Omental fat pad (tissue), 4 donors: ENCODE data around the gene CDK5. TPM values are rescaled to one million over a fixed set of nuclear protein-coding genes. Genes with fewer than 3 reads are reported as not detected.

Experiments
- ATAC-seq: fragments of 150-250 bp; one replicate; pipeline ENCODE4 v1.9.1; 2016; ENCODE audit warnings: mild to moderate bottlenecking, moderate library complexity; ENCODE audit not compliant: low FRiP score
- DNase-seq: peaks from one replicate; pipeline ENCODE4 v3.0.0-alpha.2; 2019; ENCODE audit warnings: low spot score
- total RNA-seq, 4 donors: library from RNA; depleted of rRNA; stranded (reverse); fragments of >200 nt; gene quantifications; one replicate each; pipeline ENCODE4 v1.1.0, GENCODE V29; 2016
- TF ChIP-seq, protein P1 (sequence below), 3 donors: fragments of 450-650 bp; IDR thresholded peaks; one replicate each; pipeline ENCODE4 v1.5.1; 2016 to 2017; ENCODE audit warnings: antibody characterized with exemption in 3 of 3, mild to moderate bottlenecking in 3 of 3, moderate library complexity in 2 of 3

CDK5 gene
- total RNA-seq, 4 donors from 2014 or later, result 6.1 to 10.4 (median 7.9) TPM

DNA sequence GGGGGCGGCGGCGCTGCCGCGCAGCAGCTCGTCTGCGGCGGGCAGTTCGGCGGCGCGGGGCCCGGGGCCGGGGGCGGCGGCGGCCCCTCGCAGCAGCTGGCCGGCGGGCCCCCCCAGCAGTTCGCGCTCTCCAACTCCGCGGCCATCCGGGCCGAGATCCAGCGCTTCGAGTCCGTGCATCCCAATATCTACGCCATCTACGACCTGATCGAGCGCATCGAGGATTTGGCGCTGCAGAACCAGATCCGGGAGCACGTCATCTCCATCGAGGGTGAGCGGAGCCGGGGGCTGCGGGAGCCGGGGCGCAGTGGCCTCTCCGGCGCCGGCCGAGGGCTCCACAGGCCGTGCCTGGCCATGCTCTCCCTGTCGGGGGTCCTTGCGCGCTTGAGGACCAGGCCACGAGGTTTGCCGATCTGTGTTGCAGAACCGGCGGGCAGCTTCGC, 29.1 kb upstream of the CDK5 start:
- DNase-seq (no peak), ATAC-seq (no peak)
- TF ChIP-seq, protein P1, sequence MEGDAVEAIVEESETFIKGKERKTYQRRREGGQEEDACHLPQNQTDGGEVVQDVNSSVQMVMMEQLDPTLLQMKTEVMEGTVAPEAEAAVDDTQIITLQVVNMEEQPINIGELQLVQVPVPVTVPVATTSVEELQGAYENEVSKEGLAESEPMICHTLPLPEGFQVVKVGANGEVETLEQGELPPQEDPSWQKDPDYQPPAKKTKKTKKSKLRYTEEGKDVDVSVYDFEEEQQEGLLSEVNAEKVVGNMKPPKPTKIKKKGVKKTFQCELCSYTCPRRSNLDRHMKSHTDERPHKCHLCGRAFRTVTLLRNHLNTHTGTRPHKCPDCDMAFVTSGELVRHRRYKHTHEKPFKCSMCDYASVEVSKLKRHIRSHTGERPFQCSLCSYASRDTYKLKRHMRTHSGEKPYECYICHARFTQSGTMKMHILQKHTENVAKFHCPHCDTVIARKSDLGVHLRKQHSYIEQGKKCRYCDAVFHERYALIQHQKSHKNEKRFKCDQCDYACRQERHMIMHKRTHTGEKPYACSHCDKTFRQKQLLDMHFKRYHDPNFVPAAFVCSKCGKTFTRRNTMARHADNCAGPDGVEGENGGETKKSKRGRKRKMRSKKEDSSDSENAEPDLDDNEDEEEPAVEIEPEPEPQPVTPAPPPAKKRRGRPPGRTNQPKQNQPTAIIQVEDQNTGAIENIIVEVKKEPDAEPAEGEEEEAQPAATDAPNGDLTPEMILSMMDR (IDR thresholded peaks at IDR 0.05), result no peak

DNA sequence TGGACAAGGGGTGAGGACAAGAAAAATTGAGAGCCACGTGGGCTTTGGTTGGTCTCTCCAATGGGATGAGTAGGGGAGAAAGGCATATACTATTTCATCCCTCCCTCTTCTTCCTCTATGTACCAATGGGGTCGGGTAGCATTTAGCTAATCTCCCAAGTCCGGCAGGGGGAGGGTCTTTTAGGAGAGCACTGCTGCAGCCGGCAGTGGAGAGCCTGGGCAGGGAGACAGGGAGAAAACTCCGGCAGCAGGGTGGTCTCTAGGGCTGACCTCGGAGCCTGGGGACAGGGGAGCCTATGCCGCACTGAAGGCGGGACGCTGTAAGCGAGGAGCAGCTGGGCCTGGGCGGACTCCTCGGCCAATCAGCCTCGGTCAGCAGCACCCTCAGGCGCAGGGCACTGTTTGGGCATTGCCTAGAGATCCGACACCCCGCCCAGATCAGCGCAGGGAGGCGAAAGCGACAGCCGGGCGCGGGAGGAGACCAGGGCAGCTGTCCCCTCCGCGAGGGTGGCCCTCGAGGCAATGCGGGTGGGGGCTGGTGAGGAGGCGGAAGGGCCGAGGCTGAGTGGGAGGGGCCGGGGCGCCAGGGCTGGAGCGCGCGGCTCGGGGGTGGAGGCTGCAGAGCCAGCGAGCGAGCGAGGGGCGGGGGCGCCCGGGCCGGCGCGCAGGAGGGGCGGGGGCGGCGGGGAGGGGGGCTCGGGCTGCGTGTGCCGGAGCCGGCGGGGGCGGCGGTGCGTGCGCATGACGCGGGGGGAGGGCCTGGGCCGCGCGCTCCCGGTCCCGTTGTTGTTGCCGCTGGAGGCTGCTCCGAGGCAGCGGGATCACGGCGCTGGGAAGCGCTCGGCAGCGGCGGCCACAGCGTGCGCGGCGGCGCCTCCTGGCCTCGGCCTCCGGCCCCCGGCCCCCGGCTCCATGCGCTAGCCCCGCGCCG, 28.3 kb upstream of the CDK5 start, which contains the start of gene AGAP3:
Gene AGAP3 (plus strand): TSS at position 785 of the 930 bp plus-strand sequence. CDS start 267 bp downstream, outside the sequence.
- DNase-seq (no peak), ATAC-seq (peak; percentile 53)
- TF ChIP-seq, protein P1 (IDR thresholded peaks at IDR 0.05), result no peak

DNA sequence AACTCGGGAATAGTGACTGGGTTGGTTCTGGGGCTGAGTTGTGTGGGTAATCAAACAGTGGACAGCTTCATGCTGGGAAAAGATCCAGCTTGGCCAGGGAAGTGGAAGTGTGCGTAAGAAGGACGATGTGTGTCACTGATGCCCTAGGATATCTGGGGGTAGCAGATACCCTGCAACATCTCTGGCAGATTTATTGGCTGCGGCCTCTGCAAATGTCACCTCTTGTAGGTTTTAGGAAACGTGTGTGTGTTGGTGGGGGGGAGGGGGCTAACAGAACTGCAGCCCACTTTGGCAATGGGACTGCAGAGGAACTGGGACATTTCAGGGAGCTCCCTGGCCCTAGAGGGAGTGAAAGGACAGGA, 27.6 kb upstream of the CDK5 start:
- TF ChIP-seq, protein P1 (IDR thresholded peaks at IDR 0.05), result no peak
- ATAC-seq (no peak), DNase-seq (no peak)

DNA sequence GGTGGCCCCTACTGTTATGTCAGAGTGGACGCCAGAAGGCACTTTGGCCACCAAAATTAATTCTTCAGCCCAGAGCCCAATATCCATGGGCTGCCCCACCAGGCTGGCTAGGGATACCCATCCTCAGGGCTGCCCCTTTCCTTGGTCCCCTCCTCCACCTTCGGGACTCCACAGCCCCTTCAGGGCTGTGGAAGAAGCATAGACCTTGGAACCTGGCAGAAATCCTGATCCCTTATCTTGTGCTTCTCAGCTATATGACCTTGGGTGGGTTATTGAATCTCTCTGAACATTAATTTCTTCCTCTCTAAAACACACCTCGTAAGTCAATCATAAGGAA, 26.1 kb upstream of the CDK5 start:
- no peak for ATAC-seq
- TF ChIP-seq, protein P1 (IDR thresholded peaks at IDR 0.05), result no peak

DNA sequence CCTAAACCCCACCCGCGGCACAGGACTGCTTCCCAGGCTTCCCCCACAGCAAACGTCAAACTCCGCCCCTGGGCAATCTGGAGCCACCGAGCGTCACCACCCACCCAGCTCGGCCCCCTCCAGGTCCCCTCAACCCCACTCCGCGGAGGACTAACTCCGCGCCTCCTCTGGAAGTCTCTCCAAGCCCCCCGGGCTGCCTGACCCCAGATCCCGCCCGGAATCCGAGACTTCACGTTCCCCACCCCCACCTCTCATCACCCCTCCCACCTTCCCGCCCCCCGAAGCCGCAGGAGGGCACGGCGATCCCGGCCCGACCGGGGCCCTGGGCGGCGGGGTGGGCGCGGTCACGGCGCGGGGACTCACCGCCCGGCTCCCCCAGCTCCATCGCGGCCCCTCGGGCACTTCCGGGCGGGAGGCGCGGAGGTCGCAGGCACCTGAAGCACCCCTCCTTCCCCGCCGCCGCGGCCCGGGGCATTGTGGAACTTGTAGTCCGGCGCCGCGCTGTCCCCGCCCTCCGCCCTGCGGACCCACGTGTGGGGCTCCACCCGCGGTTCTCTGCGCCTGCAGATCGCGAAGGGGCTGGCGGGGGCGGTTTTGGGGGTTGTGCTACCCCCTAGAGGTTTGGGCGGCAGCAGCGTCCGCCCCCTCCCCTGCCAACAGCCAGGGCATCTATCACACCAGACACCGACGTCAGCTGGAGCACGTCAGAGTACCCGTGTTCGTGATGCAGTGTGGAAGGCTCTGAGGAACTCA, 25.6 kb upstream of the CDK5 start, which contains the start of gene TMUB1:
Gene TMUB1 (minus strand): TSS at position 423 of the 753 bp plus-strand sequence. CDS start 930 bp downstream, outside the sequence.
- TF ChIP-seq, protein P1 (IDR thresholded peaks at IDR 0.05), result no peak
- no peak for DNase-seq
- ATAC-seq, result peak; percentile 24

More for the DNA sequence above, 26.1 kb upstream of the CDK5 start:
- DNase-seq, result no peak

DNA sequence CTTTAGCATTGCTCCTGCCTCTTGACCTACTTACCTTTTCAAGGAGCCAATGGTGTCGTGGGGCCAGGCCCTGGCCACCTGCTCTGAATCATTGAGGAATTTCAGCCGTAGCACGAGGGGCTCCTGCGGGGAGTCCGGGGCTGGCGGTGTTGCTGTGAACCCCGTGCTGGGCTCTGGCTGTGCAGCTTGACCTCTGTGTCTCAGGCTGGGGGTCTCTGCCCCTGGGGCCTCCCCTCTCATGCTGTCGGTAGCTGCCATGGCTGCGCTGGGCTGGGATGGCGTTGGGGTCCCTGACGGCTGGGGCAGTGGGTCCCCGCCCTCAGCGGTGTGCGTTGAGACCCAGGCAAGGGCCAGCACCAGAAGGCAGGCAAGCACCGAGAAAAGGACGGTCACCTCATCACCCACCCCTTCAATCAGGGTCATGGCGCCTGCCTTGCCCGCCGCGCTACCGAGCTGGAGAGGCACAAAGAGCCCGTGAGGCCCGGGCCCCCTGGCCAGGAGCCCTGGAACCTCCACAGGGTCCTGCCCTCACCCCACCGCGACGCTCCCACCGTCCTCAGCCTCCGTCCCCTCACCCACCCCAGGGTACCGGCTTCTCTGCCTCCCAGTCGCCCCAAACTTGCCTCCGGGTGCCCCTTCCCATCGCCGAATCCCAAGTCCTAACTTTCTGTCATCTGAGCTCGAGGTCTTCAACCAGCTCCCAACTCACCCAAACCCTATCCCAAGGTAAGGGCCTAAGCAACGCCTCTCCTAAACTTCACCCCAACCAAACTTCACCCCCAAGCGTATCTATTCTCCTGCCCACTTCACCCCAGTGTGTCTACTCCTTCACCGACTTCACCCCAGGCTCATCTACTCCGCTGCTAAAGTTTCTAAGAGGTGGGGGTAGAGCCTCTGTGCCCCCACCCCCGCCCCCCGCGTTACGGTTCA, 24.7 kb upstream of the CDK5 start:
- DNase-seq (no peak), ATAC-seq (no peak)
- TF ChIP-seq, protein P1 (IDR thresholded peaks at IDR 0.05), result no peak
